HepG2 (cell line): ENCODE results near the gene IER2. TPM values are rescaled to one million over a fixed set of nuclear protein-coding genes. Genes with fewer than 3 reads are reported as not detected.

Source experiments
- AKAP8 ChIP-seq: sonication (generic); formaldehyde crosslinking; IDR thresholded peaks from 2 replicates; pipeline ENCODE4 v1.5.1; 2020; ENCODE audit warnings: mild to moderate bottlenecking, missing genetic modification reagents
- DR1 ChIP-seq: sonication (generic); formaldehyde crosslinking; IDR thresholded peaks from 2 replicates; pipeline ENCODE4 v1.8.0; 2021; ENCODE audit warnings: mild to moderate bottlenecking, missing genetic modification reagents, inconsistent platforms
- GABPA ChIP-seq, 2 experiments: IDR thresholded peaks; 2 replicates each; pipeline ENCODE4 v1.6.1; 2011 to 2016; ENCODE audit warnings: low read depth in 2 of 2, low read length in 1 of 2, missing biosample characterization in 1 of 2, missing genetic modification characterization in 1 of 2
- HBP1 ChIP-seq: IDR thresholded peaks from 2 replicates; pipeline ENCODE4 v1.6.1; 2016; ENCODE audit warnings: low read depth, control low read depth
- MAFG ChIP-seq: sonication (generic); formaldehyde crosslinking; IDR thresholded peaks from 2 replicates; pipeline ENCODE4 v1.5.1; 2020; ENCODE audit warnings: mild to moderate bottlenecking, missing genetic modification reagents
- MAZ ChIP-seq, 2 experiments: sonication (generic) in 1 of 2; formaldehyde crosslinking in 1 of 2; IDR thresholded peaks; 2 replicates each; pipeline versions ENCODE4 v1.5.0 to v1.6.1; 2012 to 2020; ENCODE audit warnings: low read depth in 2 of 2, mild to moderate bottlenecking in 2 of 2, borderline replicate concordance in 1 of 2, improper control_type of control experiment in 1 of 2, low read length in 1 of 2, missing genetic modification reagents in 1 of 2, moderate library complexity in 1 of 2
- NCOR1 ChIP-seq: fragments of 200-600 bp; sonication (generic); IDR thresholded peaks from 2 replicates; pipeline ENCODE4 v1.7.0; 2017; ENCODE audit warnings: antibody characterized with exemption, low read length, borderline replicate concordance
- NFAT5 ChIP-seq: sonication (generic); formaldehyde crosslinking; IDR thresholded peaks from 2 replicates; pipeline ENCODE4 v1.4.0; 2020; ENCODE audit warnings: missing genetic modification reagents
- NFKB2 ChIP-seq: sonication (generic); formaldehyde crosslinking; IDR thresholded peaks from 2 replicates; pipeline ENCODE4 v1.4.0; 2020; ENCODE audit warnings: missing genetic modification reagents, borderline replicate concordance
- PRPF4 ChIP-seq: fragments of 200-400 bp; formaldehyde crosslinking; IDR thresholded peaks from 2 replicates; pipeline ENCODE4 v1.6.1; 2016; ENCODE audit warnings: low read length, low read depth; ENCODE audit not compliant: poor library complexity, severe bottlenecking
- REPIN1 ChIP-seq: sonication (generic); formaldehyde crosslinking; IDR thresholded peaks from 2 replicates; pipeline ENCODE4 v1.8.0; 2022; ENCODE audit warnings: missing genetic modification reagents, low read depth, mild to moderate bottlenecking, borderline replicate concordance
- U2AF1 ChIP-seq: fragments of 200-400 bp; formaldehyde crosslinking; optimal IDR thresholded peaks from 2 replicates; pipeline ENCODE3; 2017; ENCODE audit warnings: mild to moderate bottlenecking, low read depth, low read length
- ZFP36 ChIP-seq: fragments of 150-350 bp; IDR thresholded peaks from 2 replicates; pipeline ENCODE4 v1.6.1; 2018; ENCODE audit warnings: borderline replicate concordance, low read length, low read depth; ENCODE audit not compliant: partially characterized antibody
- ZNF510 ChIP-seq: sonication (generic); formaldehyde crosslinking; IDR thresholded peaks from 2 replicates; pipeline ENCODE4 v1.4.0; 2020; ENCODE audit warnings: low read depth, mild to moderate bottlenecking, missing genetic modification reagents
- ZNF567 ChIP-seq: sonication (generic); formaldehyde crosslinking; IDR thresholded peaks from 2 replicates; pipeline ENCODE4 v1.8.1; 2023; ENCODE audit warnings: mild to moderate bottlenecking, missing genetic modification reagents, borderline replicate concordance
- ZNF569 ChIP-seq: sonication (generic); formaldehyde crosslinking; IDR thresholded peaks from 2 replicates; pipeline ENCODE4 v1.5.0; 2020; ENCODE audit warnings: mild to moderate bottlenecking, missing genetic modification reagents, moderate library complexity, borderline replicate concordance
- ZNF639 ChIP-seq: conservative IDR thresholded peaks from 2 replicates; pipeline ENCODE4 v1.6.1; 2018; ENCODE audit warnings: missing genetic modification reagents
- ZNF792 ChIP-seq: IDR thresholded peaks from 2 replicates; pipeline ENCODE4 v1.6.1; 2016
- polyA plus RNA-seq, 8 experiments: library from polyadenylated mRNA; depleted of rRNA in 3 of 8; stranded (reverse) in 7 of 8; unstranded in 1 of 8; fragments of >200 nt; fragmentation: Illumina TruSeq in 4 of 8; extraction: Trizol in 4 of 8; gene quantifications; 2 replicates each; pipeline versions ENCODE4 v1.2.1 to v1.2.3, GENCODE V29; 2011 to 2016; ENCODE audit warnings: low read depth in 4 of 8, missing spikeins in 1 of 8, mixed read lengths in 1 of 8; ENCODE audit not compliant: insufficient read depth in 1 of 8
- total RNA-seq, 5 experiments: library from RNA; depleted of rRNA; stranded (reverse); fragments of >200 nt; fragmentation: Illumina TruSeq; extraction: Trizol; gene quantifications; 2 replicates each; pipeline ENCODE4 v1.2.3, GENCODE V29; 2016; ENCODE audit warnings: low read depth in 1 of 5

Gene IER2
- total and polyA plus RNA-seq, 2 of the 13 experiments (the other 11 are each of a cell fraction or from before 2014, with no cell fraction given) = 10.1 to 14.3 TPM

- TF ChIP-seq PRPF4 (no peak), ZNF567 (no peak), ZFP36 (no peak), NCOR1 (peak; percentile 83; the same call in 1 of the 2 replicates), MAZ (IDR thresholded peaks at IDR 0.05; ENCODE audit: borderline replicate concordance, low read depth, low read length) (peak; percentile 56; the same call in 1 of the 2 replicates), MAZ (CRISPR knock-in tag; IDR thresholded peaks at IDR 0.05; ENCODE audit: low read depth) (no peak), NFAT5 (no peak), AKAP8 (CRISPR knock-in tag) (no peak), MAFG (no peak), HBP1 (no peak), ZNF639 (no peak), REPIN1 (CRISPR knock-in tag) (no peak), ZNF792 (CRISPR knock-in tag) (no peak), U2AF1 (no peak), ZNF510 (CRISPR knock-in tag) (no peak), GABPA (IDR thresholded peaks at IDR 0.05; ENCODE audit: low read depth, low read length) (no peak), GABPA (CRISPR knock-in tag; IDR thresholded peaks at IDR 0.05; ENCODE audit: low read depth) (peak; percentile 42; the same call in 1 of the 2 replicates), ZNF569 (CRISPR knock-in tag) (no peak), NFKB2 (CRISPR knock-in tag) (no peak), DR1 (CRISPR knock-in tag) (no peak)
These were observed 40.8 kb downstream of the IER2 start (continued) for GRCh38 chr19:13190781-13191540.
